GM13976 (cell line): ENCODE measurements around the gene TRIM2.

Source experiments
- DNase-seq: peaks from one replicate; pipeline ENCODE4 v3.0.0; 2012; ENCODE audit warnings: low spot score
- CTCF ChIP-seq: IDR thresholded peaks from 2 replicates; pipeline ENCODE4 v1.5.1; 2012; ENCODE audit warnings: borderline replicate concordance, mild to moderate bottlenecking; ENCODE audit not compliant: insufficient read depth; ENCODE audit errors: extremely low read depth, missing control alignments, control extremely low read depth
- in situ Hi-C: fragments of 300-500 bp; cut with MboI; formaldehyde crosslinking; loops from one replicate; pipeline ENCODE4 v1.12.0; 2022; ENCODE audit warnings: low sequenced_read_pairs, mixed read lengths, inconsistent platforms; ENCODE audit not compliant: unreplicated experiment

TRIM2 gene

DNA sequence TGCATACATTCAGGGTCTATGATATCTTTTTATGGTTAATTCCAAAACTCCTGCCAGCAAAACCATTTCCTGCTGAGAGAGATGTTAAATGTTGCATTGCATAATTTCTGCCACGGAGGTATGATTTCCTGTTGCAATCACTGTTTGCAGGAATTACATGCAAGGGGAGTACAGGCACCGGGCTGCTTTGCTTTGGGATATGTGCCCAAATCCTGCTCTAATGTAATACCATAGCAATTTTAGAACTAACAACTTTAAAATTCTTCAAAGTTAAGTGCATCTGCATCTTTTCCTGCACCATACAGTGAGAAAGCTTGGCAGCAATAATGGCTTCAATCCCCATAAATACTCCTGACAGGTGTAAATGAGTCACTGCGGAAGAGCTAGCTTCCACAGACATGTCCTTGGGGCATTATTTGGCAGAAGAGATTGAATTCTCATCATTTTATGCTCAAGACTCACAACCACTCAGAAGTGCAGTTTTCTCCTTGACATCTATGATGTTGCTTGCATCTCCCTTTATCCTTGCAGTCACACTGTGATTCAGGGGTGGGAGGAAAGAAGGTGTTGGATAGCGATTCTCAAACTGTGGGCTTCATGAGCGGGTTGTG is 29.6 kb downstream of the TRIM2 start:
- no peak for TF ChIP-seq CTCF
- in situ Hi-C loops, result no loop called here
- no peak for DNase-seq

DNA sequence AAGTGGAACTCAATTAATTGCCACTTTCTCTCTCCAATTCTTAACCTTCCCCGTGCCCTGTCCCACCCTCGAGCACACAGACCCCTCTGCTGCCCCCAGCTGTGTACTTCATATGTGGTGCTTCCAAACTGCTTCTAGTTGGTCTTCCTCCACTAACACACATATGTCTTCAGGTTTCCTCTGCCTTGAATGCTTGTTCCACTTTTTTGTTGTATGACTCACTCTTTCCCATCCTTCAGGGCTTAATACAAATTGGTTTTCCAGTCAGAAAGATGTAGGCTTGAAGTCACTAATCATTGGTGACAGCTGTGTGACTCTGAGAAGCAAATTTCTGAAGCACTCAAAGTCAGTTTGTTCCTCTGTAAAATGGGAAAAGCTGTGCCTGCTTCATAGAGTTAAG is 30.6 kb downstream of the TRIM2 start:
- TF ChIP-seq CTCF, result no peak
- in situ Hi-C loops, result no loop called here
- DNase-seq, result no peak

GRCh38 chr4:153238135-153238919 is 34.1 kb downstream of the TRIM2 start:
- TF ChIP-seq CTCF, result no peak
- no peak for DNase-seq
- in situ Hi-C loops, result no loop called here

DNA sequence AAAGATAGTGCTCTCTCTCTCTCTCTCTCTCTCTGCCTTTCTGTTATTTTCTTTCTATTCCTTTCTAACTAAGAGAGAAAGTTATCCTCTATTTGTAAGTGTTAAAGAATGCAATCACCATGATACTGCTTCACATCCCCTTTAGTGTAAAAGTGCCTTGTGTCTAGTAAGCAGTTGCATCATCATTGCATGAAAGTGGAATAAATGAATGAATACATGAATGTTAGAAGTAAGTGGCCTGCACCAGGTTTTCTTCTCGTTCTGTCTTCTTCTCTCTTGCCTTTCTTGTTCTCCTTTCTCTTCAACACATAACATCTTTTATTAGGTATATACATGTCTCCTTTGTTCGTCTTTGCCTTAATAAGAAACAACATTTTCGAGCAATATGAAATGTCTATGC is 35.2 kb downstream of the TRIM2 start:
- in situ Hi-C loops, result no loop called here
- no peak for DNase-seq
- TF ChIP-seq CTCF, result no peak

DNA sequence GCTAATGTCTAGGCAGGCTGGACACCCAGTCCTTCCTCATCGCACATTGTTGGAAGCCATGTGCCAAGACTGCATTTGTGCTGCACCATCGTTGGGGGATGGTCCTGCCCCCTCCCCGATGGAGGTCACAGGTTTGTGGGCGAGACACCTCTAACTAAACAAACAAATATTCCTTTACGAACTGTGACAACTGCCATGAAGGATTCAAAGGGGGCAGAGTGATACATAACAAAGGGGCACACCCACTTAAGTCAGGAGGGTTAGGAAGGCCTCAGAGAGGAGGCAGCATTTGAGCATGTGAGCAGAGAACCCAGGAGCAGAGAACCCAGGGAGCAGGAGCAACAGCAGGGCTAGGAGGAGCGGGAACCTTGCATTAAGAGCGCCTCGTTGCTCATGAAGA is 37.1 kb downstream of the TRIM2 start:
- TF ChIP-seq CTCF, result no peak
- in situ Hi-C loops, result no loop called here
- no peak for DNase-seq

- TF ChIP-seq CTCF, result no peak
- DNase-seq, result no peak
- in situ Hi-C loops, result no loop called here
These were observed 38.0 kb downstream of the TRIM2 start for GRCh38 chr4:153241970-153242838.
